ENCODE data around the gene CBLL2. TPM values are rescaled to one million over a fixed set of nuclear protein-coding genes. Genes with fewer than 3 reads are reported as not detected.

Gene CBLL2
- total RNA-seq, 1 experiment from 2014 or later = not detected

- Histone ChIP-seq H2BK12ac (ENCODE audit: insufficient read length, low read depth, low read length) (no peak overlapping the region), H3K56ac (ENCODE audit: insufficient read length, low read depth, low read length) (no peak overlapping the region), H3K18ac (ENCODE audit: insufficient read length, low read depth, low read length) (no peak overlapping the region), H4K8ac (replicated peaks; ENCODE audit: insufficient read length, low read depth, low read length) (no peak overlapping the region), H3K79me1 (ENCODE audit: insufficient read depth, low read depth, low read length, poor library complexity, severe bottlenecking) (no peaks in the 10 kb centered on the region), H3K79me2 (ENCODE audit: insufficient read depth, low read length) (no peaks in the 10 kb centered on the region), H2BK20ac (ENCODE audit: low read depth, low read length, poor library complexity, severe bottlenecking) (no peak overlapping the region), H3K23ac (ENCODE audit: insufficient read length, low read depth, low read length) (no peak overlapping the region), H4K91ac (ENCODE audit: insufficient read length, low read depth, low read length) (no peak overlapping the region), H2AK5ac (ENCODE audit: insufficient read length, low read length) (no peak overlapping the region), H2BK5ac (ENCODE audit: insufficient read length, low read length) (no peak overlapping the region), H3K9me3 (ENCODE audit: control insufficient read depth, low read depth, low read length) (no peaks in the 10 kb centered on the region), H3K23me2 (ENCODE audit: insufficient read length, low read depth, low read length, poor library complexity, severe bottlenecking) (no peaks in the 10 kb centered on the region), H3K4ac (ENCODE audit: low read depth, low read length) (no peak overlapping the region), H4K20me1 (ENCODE audit: control insufficient read depth, insufficient read depth, insufficient read length) (no peaks in the 10 kb centered on the region), H2BK15ac (ENCODE audit: low read depth, low read length) (no peak overlapping the region), H3T11ph (ENCODE audit: low read length) (no peak overlapping the region), H2AFZ (ENCODE audit: low read length) (no peak overlapping the region), H3K4me1 (ENCODE audit: insufficient read depth, low read length) (peaks cover 3% of the 10 kb centered on the region; the same call in 1 of the 2 replicates), H2BK120ac (ENCODE audit: low read depth, low read length, poor library complexity, severe bottlenecking) (peak overlapping the region; percentile 40), H3K9ac (ENCODE audit: extremely low read depth, insufficient read length, low read length) (no peak overlapping the region), H3K27ac (ENCODE audit: insufficient read length, low read depth, low read length) (no peak overlapping the region), H3K14ac (ENCODE audit: insufficient read depth, low read length) (peak overlapping the region; percentile 66; the same call in 1 of the 2 replicates), H3K27me3 (ENCODE audit: insufficient read depth, low read length) (no peaks in the 10 kb centered on the region), H4K5ac (ENCODE audit: insufficient read length, low read depth, low read length) (no peak overlapping the region), H3K4me2 (ENCODE audit: insufficient read depth, insufficient read length, low read length) (no peak overlapping the region)
- no peak for TF ChIP-seq CTCF (conservative IDR thresholded peaks at IDR 0.05)
- H3K27me3 Mint-ChIP-seq (ENCODE audit: low read depth) = no peaks in the 10 kb centered on the region
- DNase-seq = no peak
- H3K4me1 Mint-ChIP-seq = peaks cover 16 to 19% of the 10 kb centered on the region in 2 experiments; a peak in 3 of 4 replicates
- no CpG with 5 or more reads among the region's 12 CpGs for WGBS (ENCODE audit: extremely low coverage, insufficient read length, low lambda C conversion rate)
- H3K9me3 Mint-ChIP-seq = peaks cover 13 to 22% of the 10 kb centered on the region in 2 experiments
- H3K4me3 Mint-ChIP-seq = peak overlapping the region in 1 of 2 experiments; percentile 3; a peak in 1 of 5 replicates
- H3K36me3 Mint-ChIP-seq (ENCODE audit: insufficient read depth in 1 of 3, low read depth in 3 of 3) = peaks cover 0 to 9% (median 0%) of the 10 kb centered on the region in 3 experiments; a peak in 2 of 7 replicates
- H3K27ac Mint-ChIP-seq = peak overlapping the region in 2 of 3 experiments; percentile 81 to 89; a peak in 4 of 7 replicates
Measured at GRCh38 chrX:22320236-22320873, 47.6 kb downstream of the CBLL2 start.

Measured in H9 (cell line).